Umbilical cord (tissue), 2 donors: ENCODE measurements around the gene WDR89. TPM values are rescaled to one million over a fixed set of nuclear protein-coding genes. Genes with fewer than 3 reads are reported as not detected.
"Not testable (repeated sequence)": the region's sequence is repeated elsewhere in the genome, so short reads cannot be mapped to it uniquely, and the experiment has no call there.

Source experiments
- DNase-seq: peaks from one replicate; pipeline ENCODE4 v3.0.0-alpha.2; 2015; ENCODE audit warnings: low spot score
- total RNA-seq: library from RNA; depleted of rRNA; stranded (reverse); fragments of >200 nt; gene quantifications from one replicate; pipeline ENCODE4 v1.2.3, GENCODE V29; 2014; ENCODE audit warnings: low replicate concordance; ENCODE audit not compliant: insufficient read depth

The WDR89 gene
- total RNA-seq, 1 donor from 2014 or later = 22.9 TPM

DNA sequence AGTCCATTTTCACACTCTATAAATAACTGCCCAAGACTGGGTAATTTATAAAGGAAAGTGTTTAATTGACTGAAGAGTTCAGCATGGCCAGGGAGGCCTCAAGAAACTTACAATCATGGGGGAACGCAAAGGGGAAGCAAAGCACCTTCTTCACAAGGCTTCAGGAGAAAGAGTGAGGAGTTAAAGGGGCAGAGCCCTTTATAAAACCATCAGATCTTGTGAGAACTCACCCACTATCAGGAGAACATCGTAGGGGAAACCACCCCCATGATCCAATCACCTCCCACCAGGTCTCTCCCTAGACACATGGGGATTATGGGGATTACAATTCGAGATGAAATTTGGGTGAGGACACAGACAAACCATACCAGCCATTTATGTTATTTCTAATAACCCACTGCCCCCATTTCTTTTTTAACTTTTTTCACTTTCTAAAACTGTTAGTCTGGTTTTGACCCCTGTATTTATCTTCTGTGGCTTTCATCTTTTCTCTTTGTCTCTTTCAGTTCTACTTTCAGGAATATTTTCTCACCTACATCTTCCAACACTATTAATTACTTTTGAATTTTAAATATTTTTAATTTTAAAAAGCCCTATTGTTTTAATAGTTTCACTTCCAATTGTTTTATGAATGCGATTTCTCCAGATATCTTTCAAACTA, 44.5 kb downstream of the WDR89 start:
- no peak for DNase-seq

DNA sequence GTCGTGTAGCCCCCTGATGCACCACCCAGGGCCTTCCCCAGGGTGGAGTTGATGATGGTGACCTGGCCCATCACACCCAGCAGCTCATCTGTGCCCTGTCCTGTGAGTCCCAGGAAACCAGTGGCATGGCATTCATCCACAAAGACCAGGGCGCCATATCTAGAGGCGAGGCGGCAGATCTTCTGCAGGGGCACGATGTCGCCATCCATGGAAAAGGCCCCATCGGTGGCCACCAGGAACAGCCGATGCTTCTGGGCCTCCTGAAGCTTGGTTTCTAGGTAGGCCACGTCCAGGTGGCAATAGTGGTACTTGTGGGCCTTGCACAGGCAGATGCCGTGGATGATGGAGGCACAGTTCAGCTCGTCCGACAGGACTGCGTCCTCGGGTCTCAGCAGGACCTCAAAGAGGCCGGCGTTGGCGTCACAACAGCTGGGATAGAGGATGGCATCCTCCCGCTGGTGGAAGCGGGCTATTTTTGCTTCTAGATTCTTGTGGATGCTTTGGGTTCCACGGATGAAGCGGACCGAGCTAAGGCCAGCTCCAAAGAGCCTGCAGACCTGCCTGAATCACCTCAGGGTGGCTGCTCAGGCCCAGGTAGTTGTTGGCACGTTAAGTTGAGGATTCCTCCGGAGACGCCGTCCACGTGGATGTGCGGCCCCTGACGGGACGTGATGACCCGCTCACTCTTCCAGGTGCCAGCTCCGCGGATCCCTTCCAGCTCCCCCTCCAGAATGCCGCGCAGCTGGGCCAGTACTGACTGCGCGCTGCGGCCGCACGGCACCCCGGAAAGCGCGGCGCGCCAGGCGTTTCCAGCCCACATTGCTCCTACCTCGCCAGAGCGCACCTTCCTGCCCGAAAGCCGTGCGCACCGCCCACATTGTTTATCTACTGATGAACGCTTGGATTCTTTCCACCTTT, 47.0 kb downstream of the WDR89 start:
- no peak for DNase-seq

- DNase-seq = not testable (repeated sequence)
Observed at GRCh38 chr14:63583046-63583445, 58.6 kb downstream of the WDR89 start.

GRCh38 chr14:63581491-63581890, 60.2 kb downstream of the WDR89 start:
- no peak for DNase-seq

DNA sequence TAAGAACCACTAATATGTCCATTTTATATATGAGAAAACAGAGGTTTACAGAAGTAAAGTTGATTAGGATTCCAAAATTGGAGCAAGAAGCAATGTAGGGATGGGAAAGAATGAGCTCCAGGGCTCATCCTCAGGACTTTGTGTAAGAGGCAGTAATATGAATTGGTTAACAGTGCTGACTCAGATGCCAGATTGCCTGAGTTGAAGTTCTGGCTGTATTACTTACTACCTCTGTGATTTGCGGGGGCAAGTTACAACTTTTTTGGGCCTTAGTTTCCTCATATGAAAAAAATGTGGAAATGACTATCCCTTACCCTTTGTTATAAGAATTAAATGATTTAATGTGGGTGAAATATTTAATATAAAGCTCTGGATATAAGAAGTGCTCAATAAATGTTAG, 63.4 kb downstream of the WDR89 start:
- no peak for DNase-seq

GRCh38 chr14:63573581-63573980, 68.1 kb downstream of the WDR89 start:
- DNase-seq = no peak

DNA sequence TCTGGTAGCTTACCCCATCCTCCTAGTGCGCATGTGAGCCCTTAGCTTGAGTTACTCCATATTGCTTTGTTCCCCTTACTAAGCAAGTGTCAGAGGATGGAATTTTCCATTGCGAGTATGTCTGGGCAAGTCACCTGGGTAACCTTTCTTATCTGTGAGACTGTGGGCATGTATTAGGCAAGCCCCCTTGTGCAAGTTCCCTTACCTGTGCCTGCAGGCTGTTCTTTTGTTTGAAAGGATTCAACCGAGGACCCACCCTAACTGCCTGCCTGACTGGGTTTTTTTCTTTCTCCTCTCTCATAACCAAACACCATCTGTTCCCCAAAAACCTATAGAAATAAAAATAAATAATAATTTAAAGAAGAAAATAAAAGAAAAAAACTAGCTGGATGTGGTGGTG, 76.2 kb downstream of the WDR89 start:
- DNase-seq = no peak

DNA sequence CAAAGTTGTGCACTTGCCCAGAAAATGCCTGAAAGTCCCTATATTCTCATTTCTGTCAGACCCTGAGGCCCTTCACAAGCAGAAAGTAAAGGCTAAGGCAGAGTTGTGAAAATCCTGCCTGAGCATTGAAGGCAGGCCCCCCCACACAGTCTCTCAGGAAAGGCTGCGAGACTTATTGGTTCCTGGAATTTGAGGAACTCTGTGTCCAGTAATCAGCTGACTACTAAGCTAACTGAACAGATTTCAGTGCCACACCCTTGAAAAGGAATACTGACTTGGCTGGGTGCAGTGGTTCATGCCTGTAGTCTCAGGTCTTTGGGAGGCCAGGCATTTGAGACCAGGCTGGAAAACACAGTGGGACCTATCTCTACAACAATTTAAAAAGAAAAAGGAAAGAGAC, 77.4 kb downstream of the WDR89 start:
- peak; percentile 17 for DNase-seq

DNA sequence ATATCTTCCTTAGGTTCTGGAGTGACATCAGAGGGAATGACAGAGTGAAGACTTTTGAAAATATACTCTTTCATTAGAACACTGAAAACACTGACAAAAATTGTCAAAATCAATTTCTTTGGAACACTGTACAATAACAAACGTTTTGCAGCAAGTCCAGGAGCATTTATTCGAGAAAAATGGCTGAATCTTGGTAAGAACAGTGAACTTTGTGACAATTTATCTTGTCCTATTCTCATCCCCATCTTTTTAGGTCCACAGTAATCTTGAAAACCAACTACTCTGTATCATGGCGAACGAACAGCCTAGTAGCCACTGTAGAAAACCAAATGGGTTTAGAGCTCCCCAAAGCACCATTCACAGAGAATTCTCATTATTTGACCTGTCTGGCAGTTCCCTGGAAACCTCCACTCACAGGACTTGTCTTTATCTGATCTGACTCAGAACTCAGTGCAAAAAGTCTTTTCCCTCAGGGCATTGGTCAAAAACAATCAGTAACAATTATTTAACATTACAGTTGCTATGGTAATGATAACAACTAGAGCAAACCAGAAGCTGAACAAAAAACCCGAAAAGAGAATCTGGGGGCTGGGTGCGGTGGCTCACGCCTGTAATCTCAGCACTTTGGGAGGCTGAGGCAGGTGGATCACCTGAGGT, 78.2 kb downstream of the WDR89 start:
- DNase-seq = no peak

GRCh38 chr14:63562405-63562804, 79.3 kb downstream of the WDR89 start:
- no peak for DNase-seq

DNA sequence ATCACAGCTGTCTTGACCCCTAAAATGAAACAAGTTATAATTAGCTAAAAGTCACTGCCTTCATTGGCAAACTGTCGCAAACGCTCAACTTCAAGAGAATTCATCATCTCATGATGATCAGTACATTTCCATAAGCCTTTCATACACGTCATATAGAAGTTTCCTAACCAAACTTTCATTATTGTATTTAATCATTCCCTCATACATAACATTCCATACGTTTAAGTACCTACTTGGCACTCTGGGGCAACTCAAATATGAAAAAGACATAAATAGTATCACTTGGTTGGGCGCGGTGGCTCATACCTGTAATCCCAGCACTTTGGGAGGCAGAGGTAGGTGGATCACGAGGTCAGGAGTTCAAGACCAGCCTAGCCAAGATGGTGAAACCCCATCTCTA, 86.1 kb downstream of the WDR89 start:
- no peak for DNase-seq

DNA sequence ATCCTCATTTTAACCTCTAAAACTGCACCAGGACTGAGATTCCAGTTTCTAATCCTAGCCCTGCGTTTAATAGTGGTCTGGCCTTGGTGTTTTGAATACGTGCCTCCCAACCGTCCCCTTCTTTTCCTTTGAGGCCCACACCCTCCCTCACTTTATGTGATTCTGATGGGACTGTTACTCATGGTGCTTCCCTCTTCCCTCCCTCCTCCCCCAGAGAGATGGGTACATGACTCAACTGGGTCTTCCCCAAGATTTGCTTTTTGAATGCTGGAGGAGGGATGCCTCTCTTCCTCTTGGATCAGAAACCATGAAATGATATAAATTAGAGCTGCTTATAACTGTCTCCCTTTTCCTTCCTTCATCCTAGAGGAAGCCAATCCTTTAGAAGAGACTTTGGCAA, 90.3 kb downstream of the WDR89 start:
- peak; percentile 6 for DNase-seq

DNA sequence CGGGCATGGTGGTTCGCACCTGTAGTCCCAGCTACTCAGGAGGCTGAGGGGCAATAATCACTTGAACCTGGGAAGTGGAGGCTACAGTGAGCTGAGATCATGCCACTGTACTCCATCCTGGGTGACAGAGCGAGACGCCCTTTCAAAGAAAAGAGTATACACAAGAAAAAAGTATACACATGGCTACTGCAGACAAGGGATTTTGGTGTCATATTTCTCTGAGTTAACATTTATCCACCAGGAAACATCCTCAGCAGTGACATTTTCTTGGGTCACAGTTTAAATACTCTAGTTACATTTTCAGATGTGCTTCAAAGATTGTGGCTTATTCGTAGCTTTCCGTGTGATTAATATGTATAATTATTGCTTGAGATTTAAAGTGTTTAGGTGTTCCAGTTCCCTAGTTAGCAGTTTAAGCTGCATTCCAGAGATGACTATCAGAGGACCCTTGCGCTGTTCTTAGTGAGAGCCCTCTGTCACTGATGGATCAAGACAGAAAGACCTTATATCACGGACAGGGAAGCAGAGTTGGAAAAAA, 93.8 kb downstream of the WDR89 start:
- DNase-seq = no peak

Other genes with a start within 250 kb of the WDR89 start
- gene PPP2R5E, start 98.5 kb downstream of the WDR89 start, total RNA-seq = 29.9 TPM
- gene SGPP1, start 86.2 kb upstream of the WDR89 start, total RNA-seq = 32.5 TPM
- gene SYNE2, start 211.1 kb upstream of the WDR89 start, total RNA-seq = 88.6 TPM